Stimulated activated CD8-positive, alpha-beta memory T cell treated with anti-CD3 and anti-CD28 coated beads, Interleukin-2, amount 100 ng/mL, for 1 hour (primary cell): ENCODE results near the gene PGBD5.

ENCODE experiments used
- DNase-seq, 2 donors: peaks; one replicate each; pipeline ENCODE4 v3.0.0-alpha.2; 2020; ENCODE audit warnings: low read depth in 2 of 2

Gene PGBD5

GRCh38 chr1:230376296-230376695 lies 49.8 kb downstream of the PGBD5 start:
- DNase-seq = no peak

DNA sequence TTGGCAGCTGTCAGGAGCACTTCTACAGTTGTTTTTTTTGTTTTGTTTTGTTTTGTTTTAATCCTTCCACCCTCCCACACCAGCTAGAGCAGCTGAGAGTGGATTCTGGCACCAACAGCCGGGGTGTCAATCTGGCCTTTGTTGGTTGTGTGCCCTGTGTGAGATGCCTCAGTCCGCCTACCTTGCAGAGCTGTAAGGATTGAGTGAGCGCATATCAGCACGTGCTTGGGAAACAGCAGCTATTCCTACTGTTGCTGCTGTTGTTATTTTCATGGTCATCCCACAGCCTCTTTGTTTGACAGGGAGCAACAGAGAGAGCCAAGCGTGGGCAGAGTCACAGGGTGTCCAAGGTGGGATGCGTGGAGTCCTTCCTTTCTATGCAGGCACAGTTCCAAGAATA lies 50.4 kb downstream of the PGBD5 start:
- no peak for DNase-seq

DNA sequence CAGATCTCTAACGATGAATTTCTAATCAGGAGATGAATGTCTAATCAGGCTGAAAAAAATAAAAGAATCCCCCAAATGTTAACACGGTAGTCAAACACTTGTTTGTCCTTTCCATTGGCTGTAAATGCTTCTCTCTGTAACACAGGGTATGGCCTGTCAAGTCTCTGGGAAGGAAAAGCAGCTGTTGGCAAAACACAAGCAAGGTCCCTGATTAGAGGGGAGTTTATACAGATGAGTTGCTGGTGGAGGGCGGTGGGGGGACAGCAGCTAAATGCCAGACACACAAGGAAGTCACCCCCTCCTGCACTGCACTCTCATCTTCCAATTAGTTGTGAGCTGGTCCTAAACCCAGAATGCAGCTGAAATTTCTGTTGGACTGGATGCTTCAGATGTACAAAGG lies 51.0 kb downstream of the PGBD5 start:
- no peak for DNase-seq

DNA sequence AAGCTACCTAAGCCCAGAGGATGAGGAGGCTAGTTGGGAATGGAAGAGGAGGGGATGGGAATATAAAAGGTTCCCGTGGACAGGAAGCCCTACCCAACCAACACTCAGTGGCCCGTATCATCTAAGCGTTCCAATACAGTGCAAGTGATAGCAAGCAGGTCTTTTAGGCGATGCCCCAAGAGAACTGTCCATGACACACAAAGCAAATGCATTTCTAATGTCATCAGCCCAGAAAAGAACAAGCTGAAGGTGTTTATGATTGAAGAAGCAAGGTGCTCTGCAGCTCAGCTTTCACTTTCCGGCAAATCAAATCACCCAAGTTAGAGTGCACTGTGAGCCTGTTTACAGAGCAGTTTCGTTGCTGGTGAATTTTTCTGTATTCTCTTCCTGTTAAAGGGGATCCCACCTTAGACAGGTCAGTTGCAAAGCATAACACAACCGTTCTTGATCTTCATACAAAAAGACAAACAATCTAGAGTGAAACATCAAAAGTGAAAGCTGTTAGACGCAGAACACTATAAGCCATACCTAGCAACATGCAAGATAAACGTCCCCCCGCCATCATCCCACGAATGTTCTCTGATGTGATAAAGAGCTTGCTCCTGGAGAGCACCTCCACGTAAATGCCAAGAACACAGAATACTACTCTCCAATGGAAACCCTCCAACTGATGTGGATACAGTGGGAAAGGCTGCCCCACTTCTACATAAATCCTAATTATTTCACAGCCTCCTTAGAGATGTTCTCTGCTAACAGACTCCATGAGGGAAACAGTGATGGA lies 54.0 kb downstream of the PGBD5 start:
- no peak for DNase-seq

DNA sequence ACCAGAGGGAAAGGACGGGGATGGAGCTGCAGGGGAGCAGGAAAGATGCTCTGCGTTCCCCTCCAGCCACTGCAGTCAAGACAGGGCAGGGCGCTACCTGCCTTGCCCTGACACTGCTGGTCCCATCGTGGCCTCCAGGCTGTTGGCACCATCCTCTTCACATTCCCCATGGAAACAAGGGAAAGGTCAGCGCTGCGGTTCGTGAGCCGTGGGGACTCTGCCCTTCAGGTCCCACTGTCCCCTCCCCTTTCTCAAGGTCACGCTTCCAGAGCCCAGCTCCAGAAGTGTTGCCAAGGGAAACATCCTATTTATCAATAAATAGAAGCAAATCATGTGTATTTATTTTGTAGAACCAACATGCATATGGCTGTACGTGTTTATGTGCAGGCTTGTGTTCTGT lies 56.0 kb downstream of the PGBD5 start:
- no peak for DNase-seq

- DNase-seq = no peak
These were observed 57.3 kb downstream of the PGBD5 start for GRCh38 chr1:230368871-230369270.

- DNase-seq = no peak
These were observed 57.8 kb downstream of the PGBD5 start for GRCh38 chr1:230368363-230368762.

- no peak for DNase-seq
These were observed 59.6 kb downstream of the PGBD5 start for GRCh38 chr1:230366504-230366915.

DNA sequence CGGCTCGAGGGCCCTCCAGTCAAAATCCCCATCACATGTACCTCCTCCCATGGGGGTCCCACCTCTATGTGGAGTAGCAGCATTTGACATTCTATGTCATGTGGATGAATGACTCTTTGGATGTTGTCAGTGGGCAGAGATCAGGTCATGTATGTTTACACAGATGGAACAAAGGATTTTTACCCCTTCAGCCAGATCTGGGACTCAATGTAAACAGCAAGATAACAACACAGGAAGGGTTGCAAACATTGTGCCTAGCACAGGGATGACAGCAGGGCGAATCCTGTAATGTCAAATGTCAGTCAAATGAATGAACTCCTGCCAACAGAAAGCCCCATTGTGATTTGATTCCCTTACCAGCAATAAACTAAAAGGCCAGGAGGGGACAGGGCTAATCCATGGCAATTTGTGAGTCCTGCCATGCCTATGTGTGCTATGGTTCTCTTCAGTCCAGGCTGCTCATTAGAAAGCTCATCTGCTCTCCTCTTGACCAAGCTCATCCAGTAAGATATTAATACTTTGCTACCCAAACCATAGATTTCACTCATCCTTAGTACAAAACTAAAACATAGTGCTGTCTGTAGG lies 60.3 kb downstream of the PGBD5 start:
- no peak for DNase-seq

DNA sequence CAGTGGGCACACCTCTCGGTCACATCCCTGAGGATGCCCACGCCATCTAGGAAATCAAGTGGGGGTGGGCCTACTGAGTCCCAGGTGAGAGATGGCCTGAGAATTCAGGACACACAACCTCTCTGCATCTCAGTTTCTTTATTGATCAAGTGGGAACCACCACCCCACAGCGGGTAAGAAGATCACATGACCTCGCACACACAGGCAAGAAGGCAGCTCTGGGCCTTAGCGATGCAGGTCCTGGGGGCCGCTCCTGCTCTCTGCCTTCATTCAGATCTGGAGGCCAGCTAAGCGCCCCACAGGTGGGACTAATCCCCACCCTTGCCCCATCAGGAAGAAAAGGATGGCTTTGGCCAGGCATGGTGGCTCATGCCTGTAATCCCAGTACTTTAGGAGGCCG lies 63.2 kb downstream of the PGBD5 start:
- no peak for DNase-seq

GRCh38 chr1:230361941-230362340 lies 64.2 kb downstream of the PGBD5 start:
- no peak for DNase-seq

GRCh38 chr1:230359992-230360668 lies 66.0 kb downstream of the PGBD5 start:
- no peak for DNase-seq

GRCh38 chr1:230356869-230357794 lies 69.0 kb downstream of the PGBD5 start:
- no peak for DNase-seq

DNA sequence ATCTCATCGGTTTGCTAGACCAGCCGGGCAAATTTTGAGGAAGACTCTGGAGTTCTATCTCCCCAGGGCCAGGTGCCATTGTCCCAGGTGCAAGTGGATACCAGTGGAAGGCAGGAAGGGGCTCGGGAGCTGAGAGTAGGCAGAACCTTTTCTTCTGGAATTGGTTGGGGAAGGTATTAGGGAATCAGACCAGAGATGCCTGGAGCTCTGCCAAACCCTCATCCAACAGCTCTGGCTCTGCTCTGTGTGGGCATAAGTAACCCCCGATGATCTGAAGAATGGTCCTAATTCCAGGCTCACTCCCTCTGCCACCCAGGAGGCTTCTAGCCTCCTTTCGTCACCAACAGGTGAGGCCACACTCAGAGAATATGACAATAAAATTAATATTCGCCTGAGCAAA lies 69.9 kb downstream of the PGBD5 start:
- no peak for DNase-seq

GRCh38 chr1:230355594-230355993 lies 70.5 kb downstream of the PGBD5 start:
- DNase-seq = no peak

- no peak for DNase-seq
These were observed 71.0 kb downstream of the PGBD5 start for GRCh38 chr1:230355128-230355527.

- no peak for DNase-seq
These were observed 72.1 kb downstream of the PGBD5 start for GRCh38 chr1:230354005-230354404.

DNA sequence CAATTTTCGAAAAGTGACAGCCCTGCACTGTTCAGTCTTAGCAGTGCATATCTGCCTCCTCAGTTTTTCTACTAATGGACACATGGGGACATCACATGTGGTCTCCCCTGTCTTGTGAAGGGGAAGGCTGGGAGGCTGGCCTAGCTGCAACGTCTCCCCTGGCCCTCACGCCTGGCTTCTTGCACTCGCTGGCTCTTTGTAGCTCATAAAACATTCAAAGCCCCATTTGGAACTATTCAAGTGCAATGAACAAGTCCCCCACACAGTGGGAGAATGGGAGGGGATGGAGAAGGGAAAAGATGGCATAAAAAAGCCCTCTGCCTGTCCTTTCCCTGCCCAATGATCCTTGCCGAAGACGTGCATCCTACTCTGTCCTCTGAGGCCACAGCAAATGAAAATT lies 73.6 kb downstream of the PGBD5 start:
- no peak for DNase-seq

- DNase-seq = no peak
These were observed 74.1 kb downstream of the PGBD5 start for GRCh38 chr1:230351983-230352382.

GRCh38 chr1:230351514-230351913 lies 74.6 kb downstream of the PGBD5 start:
- DNase-seq = no peak

DNA sequence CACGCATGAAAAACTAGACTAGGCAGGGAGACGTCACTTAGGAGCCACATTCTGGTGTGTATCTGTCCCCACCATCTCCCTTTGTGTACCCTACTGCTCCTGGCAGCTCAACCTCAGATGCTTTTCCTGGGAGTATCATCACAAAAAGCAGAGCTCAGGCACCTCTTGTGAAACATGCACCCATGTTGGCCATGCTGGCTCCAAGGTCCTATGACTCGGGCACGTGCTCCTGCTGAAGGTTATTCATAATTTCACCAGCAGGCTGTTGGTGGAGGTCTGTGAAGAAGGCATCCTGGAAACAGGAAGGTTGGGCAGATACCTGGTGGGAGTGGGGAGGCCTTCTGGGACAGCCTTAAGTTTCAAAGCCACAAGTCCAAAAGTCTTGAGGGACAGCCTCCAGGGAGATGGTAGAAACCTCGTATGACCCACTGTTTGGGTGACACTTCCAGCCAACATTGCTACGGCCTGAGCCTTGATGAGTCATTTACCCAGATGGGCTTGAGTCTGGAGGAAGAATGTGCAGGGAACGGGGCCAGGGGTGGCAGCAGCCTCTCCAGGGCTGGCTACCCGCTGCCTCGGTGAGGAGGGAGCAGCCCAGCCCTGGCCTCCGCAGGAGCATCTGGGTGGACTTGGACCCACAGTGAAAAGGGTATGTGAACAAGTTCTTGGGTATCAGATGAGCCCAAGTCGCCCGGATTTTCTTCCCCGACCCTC lies 75.8 kb downstream of the PGBD5 start:
- DNase-seq = no peak
